GM12891 (cell line): ENCODE data around the gene ATXN1.

ENCODE experiments used
- POLR2A ChIP-seq: IDR thresholded peaks from 2 replicates; pipeline ENCODE4 v1.6.1; 2011; ENCODE audit warnings: low read depth, low read length, control low read depth
- POU2F2 ChIP-seq: IDR thresholded peaks from 2 replicates; pipeline ENCODE4 v1.6.1; 2011; ENCODE audit warnings: low read depth, mild to moderate bottlenecking, control low read depth, low read length, moderate library complexity
- SPI1 ChIP-seq: IDR thresholded peaks from 2 replicates; pipeline ENCODE4 v1.6.1; 2011; ENCODE audit warnings: low read depth, low read length, control low read depth
- TAF1 ChIP-seq: IDR thresholded peaks from 2 replicates; pipeline ENCODE4 v1.6.1; 2011; ENCODE audit warnings: low read depth, low read length, control low read depth

DNA sequence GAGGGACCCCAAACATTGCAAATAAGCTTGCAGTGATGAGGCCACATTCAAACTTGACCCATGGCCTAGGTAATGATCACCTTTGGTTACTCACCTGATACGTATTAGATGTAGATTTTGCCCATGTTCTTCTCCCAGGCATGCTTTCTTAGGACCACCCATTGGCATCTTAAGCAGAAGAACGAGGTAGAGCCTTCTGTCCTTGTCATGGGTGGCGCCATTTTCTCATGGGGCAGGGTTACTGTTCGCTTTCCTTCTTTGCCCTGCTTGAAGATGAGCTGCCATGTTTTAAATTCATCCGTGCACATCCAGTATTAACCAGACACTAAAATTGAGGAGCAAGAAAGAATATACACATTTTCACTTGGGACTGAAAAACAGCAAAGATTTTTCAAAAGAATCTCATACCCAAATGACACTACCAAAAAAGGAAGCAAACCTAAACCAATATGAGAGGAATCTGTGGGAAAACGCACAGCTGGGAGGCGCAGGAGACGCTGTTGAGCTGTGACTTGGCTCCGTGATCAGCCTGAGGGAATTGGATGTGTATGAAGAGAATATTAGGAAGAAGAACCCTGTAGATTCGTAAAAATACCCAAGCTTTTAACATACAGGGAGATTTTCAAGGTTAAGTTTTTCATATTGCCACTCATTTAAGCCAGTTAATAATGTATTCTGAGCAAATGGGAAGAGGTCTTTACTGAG lies 486.2 kb downstream of the ATXN1 start:
- TF ChIP-seq POLR2A (no peak), TAF1 (no peak), POU2F2 (no peak), SPI1 (no peak)
